Lower leg skin (tissue), 3 donors: Measurements from ENCODE around the gene GTPBP2.

Experiments used
- POLR2A ChIP-seq, 2 donors: fragments of 450-650 bp; IDR thresholded peaks; one replicate each; pipeline ENCODE4 v1.6.1; 2016 to 2017; ENCODE audit warnings: antibody characterized with exemption in 2 of 2, mild to moderate bottlenecking in 1 of 2, moderate library complexity in 1 of 2
- TF ChIP-seq, protein P1 (sequence below), 3 donors: fragments of 450-650 bp; IDR thresholded peaks; one replicate each; pipeline ENCODE4 v1.5.1; 2016; ENCODE audit warnings: antibody characterized with exemption in 3 of 3, mild to moderate bottlenecking in 3 of 3, moderate library complexity in 2 of 3

DNA sequence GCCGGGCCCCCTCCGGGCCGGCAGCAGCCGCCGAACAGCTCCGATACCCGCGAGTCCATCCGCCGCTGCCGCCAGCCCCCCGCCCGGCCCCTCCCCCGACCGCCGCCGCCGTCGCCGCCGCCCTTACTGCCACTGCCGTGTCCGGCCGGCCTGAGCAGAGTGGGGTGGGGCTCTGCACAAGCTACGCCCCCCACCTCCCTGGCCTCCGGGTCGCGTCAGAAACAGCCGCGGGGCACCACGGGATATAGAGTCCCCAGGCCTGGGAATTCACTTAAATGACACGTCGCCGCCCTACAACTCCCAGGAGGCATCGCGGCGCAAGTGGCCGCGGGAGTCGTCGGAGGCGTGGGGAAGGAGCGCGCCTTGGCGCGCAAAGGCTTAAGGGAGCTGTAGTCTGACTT lies at the start of gene GTPBP2:
- TF ChIP-seq, protein P1, sequence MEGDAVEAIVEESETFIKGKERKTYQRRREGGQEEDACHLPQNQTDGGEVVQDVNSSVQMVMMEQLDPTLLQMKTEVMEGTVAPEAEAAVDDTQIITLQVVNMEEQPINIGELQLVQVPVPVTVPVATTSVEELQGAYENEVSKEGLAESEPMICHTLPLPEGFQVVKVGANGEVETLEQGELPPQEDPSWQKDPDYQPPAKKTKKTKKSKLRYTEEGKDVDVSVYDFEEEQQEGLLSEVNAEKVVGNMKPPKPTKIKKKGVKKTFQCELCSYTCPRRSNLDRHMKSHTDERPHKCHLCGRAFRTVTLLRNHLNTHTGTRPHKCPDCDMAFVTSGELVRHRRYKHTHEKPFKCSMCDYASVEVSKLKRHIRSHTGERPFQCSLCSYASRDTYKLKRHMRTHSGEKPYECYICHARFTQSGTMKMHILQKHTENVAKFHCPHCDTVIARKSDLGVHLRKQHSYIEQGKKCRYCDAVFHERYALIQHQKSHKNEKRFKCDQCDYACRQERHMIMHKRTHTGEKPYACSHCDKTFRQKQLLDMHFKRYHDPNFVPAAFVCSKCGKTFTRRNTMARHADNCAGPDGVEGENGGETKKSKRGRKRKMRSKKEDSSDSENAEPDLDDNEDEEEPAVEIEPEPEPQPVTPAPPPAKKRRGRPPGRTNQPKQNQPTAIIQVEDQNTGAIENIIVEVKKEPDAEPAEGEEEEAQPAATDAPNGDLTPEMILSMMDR (IDR thresholded peaks at IDR 0.05), result no peak
- TF ChIP-seq POLR2A (IDR thresholded peaks at IDR 0.05), result no peak
